B cell (primary cell): ENCODE data around the gene ARFGAP2. TPM values are rescaled to one million over a fixed set of nuclear protein-coding genes. Genes with fewer than 3 reads are reported as not detected.

Experiments used
- ATAC-seq: fragments of 200-7000 bp; cut with Tn5 transposase; one replicate; pipeline ENCODE4 v1.10.0; 2021; ENCODE audit warnings: low read depth, mild to moderate bottlenecking, moderate number of reproducible peaks, moderate library complexity
- CTCF ChIA-PET: fragments of 350-600 bp; sonication (Branson Sonifier 250); formaldehyde crosslinking; loops from one replicate; lab custom pipeline; 2021; ENCODE audit warnings: antibody characterized with exemption, inconsistent platforms; lab: Charles Lee
- POLR2A ChIA-PET: fragments of 350-600 bp; sonication (Branson Sonifier 250); formaldehyde crosslinking; loops from one replicate; lab custom pipeline; 2021; ENCODE audit warnings: antibody characterized with exemption; lab: Charles Lee
- DNase-seq: peaks from one replicate; pipeline ENCODE4 v3.0.0; 2013
- H2AFZ ChIP-seq: 2 replicates; pipeline ENCODE4 v1.6.1; 2012; ENCODE audit warnings: mild to moderate bottlenecking, low read depth, low read length; ENCODE audit not compliant: insufficient read depth, poor library complexity, severe bottlenecking
- H3K27ac ChIP-seq, 2 donors: 1 replicate in 1 of 2; 2 replicates in 1 of 2; pipeline ENCODE4 v1.5.1; 2012 to 2013; ENCODE audit warnings: low read length in 2 of 2, mild to moderate bottlenecking in 2 of 2, moderate library complexity in 1 of 2
- H3K27me3 ChIP-seq, 4 experiments: fragments of 200-600 bp in 1 of 4; sonication (generic) in 1 of 4; replicated peaks in 1 of 4; 1 replicate in 2 of 4; 2 replicates in 2 of 4; pipeline versions ENCODE4 v1.6.1 to v1.7.0; 2013 to 2016; ENCODE audit warnings: low read length in 3 of 4, mild to moderate bottlenecking in 2 of 4, mixed read lengths in 1 of 4, moderate library complexity in 1 of 4; ENCODE audit not compliant: insufficient read depth in 4 of 4, control insufficient read depth in 3 of 4; ENCODE audit errors: control extremely low read depth in 1 of 4
- H3K36me3 ChIP-seq, 2 experiments: replicated peaks in 1 of 2; 1 replicate in 1 of 2; 2 replicates in 1 of 2; pipeline versions ENCODE4 v1.6.1 to v1.7.1; 2013; ENCODE audit warnings: low read length in 1 of 2; ENCODE audit not compliant: insufficient read depth in 2 of 2, control insufficient read depth in 1 of 2; ENCODE audit errors: control extremely low read depth in 1 of 2, extremely low read depth in 1 of 2
- H3K4me1 ChIP-seq, 2 donors: fragments of 200-600 bp in 1 of 2; sonication (generic) in 1 of 2; 1 replicate in 1 of 2; 2 replicates in 1 of 2; pipeline versions ENCODE4 v1.5.1 to v1.6.1; 2013 to 2017; ENCODE audit warnings: low read length in 2 of 2; ENCODE audit not compliant: control insufficient read depth in 2 of 2, insufficient read depth in 2 of 2
- H3K4me2 ChIP-seq: replicated peaks from 2 replicates; pipeline ENCODE3; 2012; ENCODE audit warnings: mild to moderate bottlenecking, low read depth, low read length; ENCODE audit not compliant: poor library complexity, severe bottlenecking
- H3K4me3 ChIP-seq, 5 experiments: fragments of 200-600 bp in 1 of 5; sonication (generic) in 1 of 5; 1 replicate in 3 of 5; 2 replicates in 2 of 5; pipeline versions ENCODE4 v1.5.1 to v1.7.0; 2011 to 2016; ENCODE audit warnings: low read length in 4 of 5, mild to moderate bottlenecking in 4 of 5, low read depth in 2 of 5, control low read depth in 1 of 5, moderate library complexity in 1 of 5; ENCODE audit not compliant: insufficient read depth in 1 of 5; ENCODE audit errors: control extremely low read depth in 1 of 5, extremely low read depth in 1 of 5
- H3K79me2 ChIP-seq: fragments of 200-600 bp; sonication (generic); one replicate; pipeline ENCODE4 v1.6.0; 2016; ENCODE audit warnings: low read length; ENCODE audit not compliant: control insufficient read depth, insufficient read depth
- H3K9ac ChIP-seq: fragments of 200-600 bp; sonication (generic); 2 replicates; pipeline ENCODE4 v1.6.1; 2017; ENCODE audit warnings: mild to moderate bottlenecking, low read length, moderate library complexity
- H3K9me3 ChIP-seq, 3 donors: one replicate each; pipeline versions ENCODE4 v1.6.1 to v1.7.1; 2013; ENCODE audit warnings: low read length in 2 of 3; ENCODE audit not compliant: control insufficient read depth in 2 of 3, insufficient read depth in 1 of 3; ENCODE audit errors: control extremely low read depth in 1 of 3
- H4K20me1 ChIP-seq: 2 replicates; pipeline ENCODE4 v1.6.0; 2012; ENCODE audit warnings: mild to moderate bottlenecking, low read length; ENCODE audit not compliant: insufficient read depth, control insufficient read depth, poor library complexity, severe bottlenecking
- H3K27ac Mint-ChIP-seq: one replicate; pipeline ENCODE4 v1.8.0; 2021; ENCODE audit warnings: mixed read lengths
- H3K27me3 Mint-ChIP-seq: one replicate; pipeline ENCODE4 v1.8.0; 2021; ENCODE audit warnings: mixed read lengths
- H3K4me1 Mint-ChIP-seq: one replicate; pipeline ENCODE4 v1.8.0; 2021; ENCODE audit warnings: mixed read lengths
- H3K4me3 Mint-ChIP-seq: one replicate; pipeline ENCODE4 v1.8.0; 2021; ENCODE audit warnings: mixed read lengths
- H3K9me3 Mint-ChIP-seq: one replicate; pipeline ENCODE4 v1.8.0; 2022; ENCODE audit warnings: mixed read lengths; ENCODE audit not compliant: insufficient read depth
- EZH2 ChIP-seq: IDR thresholded peaks from 2 replicates; pipeline ENCODE4 v1.6.1; 2012; ENCODE audit warnings: borderline replicate concordance, low read depth, mild to moderate bottlenecking, moderate library complexity, low read length; ENCODE audit not compliant: insufficient read depth, poor library complexity, severe bottlenecking
- WGBS: methylation state at CpG from one replicate; pipeline ENCODE4 v1.1.5; 2013; ENCODE audit warnings: missing lambda C conversion rate; ENCODE audit not compliant: insufficient coverage; 5-methylcytosine and 5-hydroxymethylcytosine counted together
- intact Hi-C: fragments of 100-400 bp; cut with micrococcal nuclease; formaldehyde crosslinking; loops from one replicate; pipeline ENCODE4 v1.10.0; 2022
- polyA plus RNA-seq: library from polyadenylated mRNA; depleted of rRNA; stranded (reverse); fragments of >200 nt; gene quantifications from 2 replicates; pipeline ENCODE4 v1.2.3, GENCODE V29; 2012
- total RNA-seq, 2 donors: library from RNA; stranded (reverse); fragments of 120-200 nt in 1 of 2; gene quantifications; 1 replicate in 1 of 2; 2 replicates in 1 of 2; pipeline versions ENCODE4 v1.2.3 to v1.2.4, GENCODE V29; 2013 to 2022
- TF ChIP-seq, protein P1 (sequence below): fragments of 200-600 bp; IDR thresholded peaks from one replicate; pipeline ENCODE4 v1.8.0; 2022; ENCODE audit warnings: antibody characterized with exemption, mild to moderate bottlenecking

The ARFGAP2 gene
- total and polyA plus RNA-seq, 2 donors (not counting 1 experiment from before 2014, with no cell fraction given): 141 to 200 TPM

DNA sequence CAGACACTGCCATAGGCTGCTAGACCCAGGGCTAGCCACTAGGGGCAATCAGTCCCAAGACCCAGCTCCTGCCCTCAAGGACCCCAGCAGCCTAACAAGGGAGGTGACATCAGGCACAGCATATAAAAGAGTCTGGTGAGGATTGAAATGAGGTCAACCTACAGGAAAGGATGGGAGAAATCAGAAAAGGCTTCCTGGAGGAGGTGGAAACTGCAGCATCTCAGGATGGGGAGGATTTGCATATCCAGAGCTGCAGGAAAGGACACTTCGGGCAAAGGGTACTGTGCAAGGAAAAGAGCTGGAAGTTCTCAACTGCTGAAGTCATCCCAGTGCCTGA is 2.9 kb upstream of the ARFGAP2 start:
- intact Hi-C loops: loop anchor here (5.0 kb wide), 3 partner anchors 477 to 773 kb away; partner anchors contain the start of genes ARHGAP1, NUP160 and ZNF408
- peaks cover 24% of the 10 kb centered on the region for H3K4me1 Mint-ChIP-seq
- Histone ChIP-seq H3K36me3 (peaks cover 0 to 10% of the 10 kb centered on the region in 2 experiments), H3K4me2 (no peak overlapping the region), H3K27ac (no peak overlapping the region), H2AFZ (no peak overlapping the region), H3K27me3 (peaks cover 0 to 14% (median 3%) of the 10 kb centered on the region in 4 experiments), H3K9me3 (no peaks in the 10 kb centered on the region), H4K20me1 (peaks cover 14% of the 10 kb centered on the region), H3K79me2 (peaks cover 26% of the 10 kb centered on the region), H3K4me3 (no peak overlapping the region), H3K9ac (no peak overlapping the region), H3K4me1 (peaks cover 17 to 28% of the 10 kb centered on the region in 2 donors)
- peak overlapping the region; percentile 56 for H3K27ac Mint-ChIP-seq
- no peak for TF ChIP-seq EZH2
- TF ChIP-seq, protein P1, sequence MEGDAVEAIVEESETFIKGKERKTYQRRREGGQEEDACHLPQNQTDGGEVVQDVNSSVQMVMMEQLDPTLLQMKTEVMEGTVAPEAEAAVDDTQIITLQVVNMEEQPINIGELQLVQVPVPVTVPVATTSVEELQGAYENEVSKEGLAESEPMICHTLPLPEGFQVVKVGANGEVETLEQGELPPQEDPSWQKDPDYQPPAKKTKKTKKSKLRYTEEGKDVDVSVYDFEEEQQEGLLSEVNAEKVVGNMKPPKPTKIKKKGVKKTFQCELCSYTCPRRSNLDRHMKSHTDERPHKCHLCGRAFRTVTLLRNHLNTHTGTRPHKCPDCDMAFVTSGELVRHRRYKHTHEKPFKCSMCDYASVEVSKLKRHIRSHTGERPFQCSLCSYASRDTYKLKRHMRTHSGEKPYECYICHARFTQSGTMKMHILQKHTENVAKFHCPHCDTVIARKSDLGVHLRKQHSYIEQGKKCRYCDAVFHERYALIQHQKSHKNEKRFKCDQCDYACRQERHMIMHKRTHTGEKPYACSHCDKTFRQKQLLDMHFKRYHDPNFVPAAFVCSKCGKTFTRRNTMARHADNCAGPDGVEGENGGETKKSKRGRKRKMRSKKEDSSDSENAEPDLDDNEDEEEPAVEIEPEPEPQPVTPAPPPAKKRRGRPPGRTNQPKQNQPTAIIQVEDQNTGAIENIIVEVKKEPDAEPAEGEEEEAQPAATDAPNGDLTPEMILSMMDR: peak; percentile 62
- ChIA-PET POLR2A (interaction anchor here (1.0 kb wide), 1 partner anchor 92 kb away, joined by 3 read pairs; no protein-coding TSS in a partner anchor), CTCF (interaction anchor here (0.9 to 5.0 kb wide), 10 partner anchors 9 to 275 kb away, joined by 3 to 37 read pairs (median 5); partner anchors contain the start of genes ACP2 and DDB2)
- 83% methylated on average over 1 of the region's 1 CpG for WGBS
- H3K27me3 Mint-ChIP-seq: peaks cover 10% of the 10 kb centered on the region
- no peaks in the 10 kb centered on the region for H3K9me3 Mint-ChIP-seq
- DNase-seq (peak; percentile 61), ATAC-seq (no peak)
- H3K4me3 Mint-ChIP-seq: no peak overlapping the region
